ENCODE results near the gene AMOTL2.

Gene AMOTL2

GRCh38 chr3:134344560-134344959, 29.7 kb downstream of the AMOTL2 start:
- H3K4me3 ChIP-seq (ENCODE audit: low read depth in 1 of 2, low read length in 2 of 2), result no peak overlapping the region
- H3K4me1 ChIP-seq (ENCODE audit: control insufficient read depth in 1 of 2, insufficient read depth in 2 of 2, low read length in 2 of 2), result peaks cover 11 to 15% of the 10 kb centered on the region in 2 donors
- no peak overlapping the region for H3K9ac ChIP-seq (ENCODE audit: low read depth in 1 of 2, low read length in 2 of 2)
- no peak overlapping the region for H3K27ac ChIP-seq (ENCODE audit: low read depth, low read length)
- no peaks in the 10 kb centered on the region for H3K36me3 ChIP-seq (ENCODE audit: control insufficient read depth in 1 of 2, insufficient read depth in 2 of 2, low read length in 2 of 2)
- H3K9me3 ChIP-seq (ENCODE audit: control insufficient read depth in 1 of 2, low read length in 2 of 2), result peaks cover 6 to 11% of the 10 kb centered on the region in 2 donors
- no peaks in the 10 kb centered on the region for H3K27me3 ChIP-seq (ENCODE audit: control insufficient read depth in 1 of 2, insufficient read depth in 2 of 2, low read length in 2 of 2)

GRCh38 chr3:134342259-134342658, 32.0 kb downstream of the AMOTL2 start:
- Histone ChIP-seq H3K36me3 (ENCODE audit: control insufficient read depth in 1 of 2, insufficient read depth in 2 of 2, low read length in 2 of 2) (no peaks in the 10 kb centered on the region), H3K9me3 (ENCODE audit: control insufficient read depth in 1 of 2, low read length in 2 of 2) (peaks cover 6 to 11% of the 10 kb centered on the region in 2 donors), H3K9ac (ENCODE audit: low read depth in 1 of 2, low read length in 2 of 2) (no peak overlapping the region), H3K4me3 (ENCODE audit: low read depth in 1 of 2, low read length in 2 of 2) (no peak overlapping the region), H3K27ac (ENCODE audit: low read depth, low read length) (no peak overlapping the region), H3K4me1 (ENCODE audit: control insufficient read depth in 1 of 2, insufficient read depth in 2 of 2, low read length in 2 of 2) (peaks cover 0 to 3% of the 10 kb centered on the region in 2 donors), H3K27me3 (ENCODE audit: control insufficient read depth in 1 of 2, insufficient read depth in 2 of 2, low read length in 2 of 2) (no peaks in the 10 kb centered on the region)

GRCh38 chr3:134341389-134341788, 32.9 kb downstream of the AMOTL2 start:
- H3K9me3 ChIP-seq (ENCODE audit: control insufficient read depth in 1 of 2, low read length in 2 of 2), result peaks cover 3 to 4% of the 10 kb centered on the region in 2 donors
- H3K4me3 ChIP-seq (ENCODE audit: low read depth in 1 of 2, low read length in 2 of 2), result no peak overlapping the region
- H3K36me3 ChIP-seq (ENCODE audit: control insufficient read depth in 1 of 2, insufficient read depth in 2 of 2, low read length in 2 of 2), result no peaks in the 10 kb centered on the region
- no peak overlapping the region for H3K27ac ChIP-seq (ENCODE audit: low read depth, low read length)
- H3K27me3 ChIP-seq (ENCODE audit: control insufficient read depth in 1 of 2, insufficient read depth in 2 of 2, low read length in 2 of 2), result no peaks in the 10 kb centered on the region
- H3K9ac ChIP-seq (ENCODE audit: low read depth in 1 of 2, low read length in 2 of 2), result no peak overlapping the region
- H3K4me1 ChIP-seq (ENCODE audit: control insufficient read depth in 1 of 2, insufficient read depth in 2 of 2, low read length in 2 of 2), result peaks cover 0 to 8% of the 10 kb centered on the region in 2 donors

GRCh38 chr3:134340982-134341365, 33.3 kb downstream of the AMOTL2 start:
- Histone ChIP-seq H3K27ac (ENCODE audit: low read depth, low read length) (no peak overlapping the region), H3K9ac (ENCODE audit: low read depth in 1 of 2, low read length in 2 of 2) (no peak overlapping the region), H3K27me3 (ENCODE audit: control insufficient read depth in 1 of 2, insufficient read depth in 2 of 2, low read length in 2 of 2) (no peaks in the 10 kb centered on the region), H3K4me3 (ENCODE audit: low read depth in 1 of 2, low read length in 2 of 2) (no peak overlapping the region), H3K9me3 (ENCODE audit: control insufficient read depth in 1 of 2, low read length in 2 of 2) (no peaks in the 10 kb centered on the region), H3K4me1 (ENCODE audit: control insufficient read depth in 1 of 2, insufficient read depth in 2 of 2, low read length in 2 of 2) (peaks cover 0 to 9% of the 10 kb centered on the region in 2 donors), H3K36me3 (ENCODE audit: control insufficient read depth in 1 of 2, insufficient read depth in 2 of 2, low read length in 2 of 2) (no peaks in the 10 kb centered on the region)

- H3K4me3 ChIP-seq (ENCODE audit: low read depth in 1 of 2, low read length in 2 of 2), result no peak overlapping the region
- H3K27ac ChIP-seq (ENCODE audit: low read depth, low read length), result no peak overlapping the region
- H3K9ac ChIP-seq (ENCODE audit: low read depth in 1 of 2, low read length in 2 of 2), result no peak overlapping the region
- no peaks in the 10 kb centered on the region for H3K9me3 ChIP-seq (ENCODE audit: control insufficient read depth in 1 of 2, low read length in 2 of 2)
- H3K4me1 ChIP-seq (ENCODE audit: control insufficient read depth in 1 of 2, insufficient read depth in 2 of 2, low read length in 2 of 2), result peaks cover 0 to 9% of the 10 kb centered on the region in 2 donors
- H3K36me3 ChIP-seq (ENCODE audit: control insufficient read depth in 1 of 2, insufficient read depth in 2 of 2, low read length in 2 of 2), result no peaks in the 10 kb centered on the region
- H3K27me3 ChIP-seq (ENCODE audit: control insufficient read depth in 1 of 2, insufficient read depth in 2 of 2, low read length in 2 of 2), result no peaks in the 10 kb centered on the region
Measured at GRCh38 chr3:134340362-134340981, 33.8 kb downstream of the AMOTL2 start.

- no peak overlapping the region for H3K4me3 ChIP-seq (ENCODE audit: low read depth in 1 of 2, low read length in 2 of 2)
- H3K36me3 ChIP-seq (ENCODE audit: control insufficient read depth in 1 of 2, insufficient read depth in 2 of 2, low read length in 2 of 2), result no peaks in the 10 kb centered on the region
- no peaks in the 10 kb centered on the region for H3K9me3 ChIP-seq (ENCODE audit: control insufficient read depth in 1 of 2, low read length in 2 of 2)
- H3K4me1 ChIP-seq (ENCODE audit: control insufficient read depth in 1 of 2, insufficient read depth in 2 of 2, low read length in 2 of 2), result peaks cover 3 to 10% of the 10 kb centered on the region in 2 donors
- H3K27me3 ChIP-seq (ENCODE audit: control insufficient read depth in 1 of 2, insufficient read depth in 2 of 2, low read length in 2 of 2), result no peaks in the 10 kb centered on the region
- H3K27ac ChIP-seq (ENCODE audit: low read depth, low read length), result no peak overlapping the region
- H3K9ac ChIP-seq (ENCODE audit: low read depth in 1 of 2, low read length in 2 of 2), result no peak overlapping the region
Measured at GRCh38 chr3:134339913-134340312, 34.3 kb downstream of the AMOTL2 start.

- peaks cover 9 to 16% of the 10 kb centered on the region in 2 donors for H3K4me1 ChIP-seq (ENCODE audit: control insufficient read depth in 1 of 2, insufficient read depth in 2 of 2, low read length in 2 of 2)
- no peak overlapping the region for H3K4me3 ChIP-seq (ENCODE audit: low read depth in 1 of 2, low read length in 2 of 2)
- H3K9ac ChIP-seq (ENCODE audit: low read depth in 1 of 2, low read length in 2 of 2), result no peak overlapping the region
- H3K36me3 ChIP-seq (ENCODE audit: control insufficient read depth in 1 of 2, insufficient read depth in 2 of 2, low read length in 2 of 2), result no peaks in the 10 kb centered on the region
- no peak overlapping the region for H3K27ac ChIP-seq (ENCODE audit: low read depth, low read length)
- no peaks in the 10 kb centered on the region for H3K27me3 ChIP-seq (ENCODE audit: control insufficient read depth in 1 of 2, insufficient read depth in 2 of 2, low read length in 2 of 2)
- no peaks in the 10 kb centered on the region for H3K9me3 ChIP-seq (ENCODE audit: control insufficient read depth in 1 of 2, low read length in 2 of 2)
Measured at GRCh38 chr3:134339331-134339730, 34.9 kb downstream of the AMOTL2 start.

GRCh38 chr3:134338516-134339261, 35.6 kb downstream of the AMOTL2 start:
- Histone ChIP-seq H3K4me1 (ENCODE audit: control insufficient read depth in 1 of 2, insufficient read depth in 2 of 2, low read length in 2 of 2) (peaks cover 16% of the 10 kb centered on the region in 2 donors), H3K4me3 (ENCODE audit: low read depth in 1 of 2, low read length in 2 of 2) (no peak overlapping the region), H3K27ac (ENCODE audit: low read depth, low read length) (no peak overlapping the region)

GRCh38 chr3:134338201-134338512, 36.1 kb downstream of the AMOTL2 start:
- no peaks in the 10 kb centered on the region for H3K36me3 ChIP-seq (ENCODE audit: control insufficient read depth in 1 of 2, insufficient read depth in 2 of 2, low read length in 2 of 2)
- peaks cover 16 to 17% of the 10 kb centered on the region in 2 donors for H3K4me1 ChIP-seq (ENCODE audit: control insufficient read depth in 1 of 2, insufficient read depth in 2 of 2, low read length in 2 of 2)
- no peak overlapping the region for H3K4me3 ChIP-seq (ENCODE audit: low read depth in 1 of 2, low read length in 2 of 2)
- H3K27ac ChIP-seq (ENCODE audit: low read depth, low read length), result no peak overlapping the region
- H3K27me3 ChIP-seq (ENCODE audit: control insufficient read depth in 1 of 2, insufficient read depth in 2 of 2, low read length in 2 of 2), result no peaks in the 10 kb centered on the region
- H3K9me3 ChIP-seq (ENCODE audit: control insufficient read depth in 1 of 2, low read length in 2 of 2), result no peaks in the 10 kb centered on the region
- no peak overlapping the region for H3K9ac ChIP-seq (ENCODE audit: low read depth in 1 of 2, low read length in 2 of 2)

More at GRCh38 chr3:134338516-134339261, 35.6 kb downstream of the AMOTL2 start:
- Histone ChIP-seq H3K9ac (ENCODE audit: low read depth in 1 of 2, low read length in 2 of 2) (no peak overlapping the region), H3K9me3 (ENCODE audit: control insufficient read depth in 1 of 2, low read length in 2 of 2) (no peaks in the 10 kb centered on the region), H3K36me3 (ENCODE audit: control insufficient read depth in 1 of 2, insufficient read depth in 2 of 2, low read length in 2 of 2) (no peaks in the 10 kb centered on the region), H3K27me3 (ENCODE audit: control insufficient read depth in 1 of 2, insufficient read depth in 2 of 2, low read length in 2 of 2) (no peaks in the 10 kb centered on the region)

GRCh38 chr3:134337511-134338200, 36.6 kb downstream of the AMOTL2 start:
- H3K36me3 ChIP-seq (ENCODE audit: control insufficient read depth in 1 of 2, insufficient read depth in 2 of 2, low read length in 2 of 2), result no peaks in the 10 kb centered on the region
- H3K4me1 ChIP-seq (ENCODE audit: control insufficient read depth in 1 of 2, insufficient read depth in 2 of 2, low read length in 2 of 2), result peaks cover 16 to 17% of the 10 kb centered on the region in 2 donors
- H3K9me3 ChIP-seq (ENCODE audit: control insufficient read depth in 1 of 2, low read length in 2 of 2), result no peaks in the 10 kb centered on the region
- no peaks in the 10 kb centered on the region for H3K27me3 ChIP-seq (ENCODE audit: control insufficient read depth in 1 of 2, insufficient read depth in 2 of 2, low read length in 2 of 2)
- no peak overlapping the region for H3K27ac ChIP-seq (ENCODE audit: low read depth, low read length)
- H3K4me3 ChIP-seq (ENCODE audit: low read depth in 1 of 2, low read length in 2 of 2), result no peak overlapping the region
- no peak overlapping the region for H3K9ac ChIP-seq (ENCODE audit: low read depth in 1 of 2, low read length in 2 of 2)

All from duodenal mucosa (tissue), 2 donors.